ENCODE measurements around the gene AP3S1.
A peak's percentile ranks its signal among the peaks of the same experiment; 100 is the strongest.
"Not testable (repeated sequence)": the region's sequence is repeated elsewhere in the genome, so short reads cannot be mapped to it uniquely, and the experiment has no call there.

Gene AP3S1

GRCh38 chr5:115841382-115842088, at the start of gene AP3S1, which contains the start of gene ATG12:
Gene AP3S1 (plus strand): TSS chr5:115841935. CDS start chr5:115842038, 103 bp downstream.
Gene ATG12 (minus strand): TSS chr5:115841565. CDS start chr5:115841552, 13 bp downstream.
- peak; percentile 69 to 78 for DNase-seq (ENCODE audit: low read depth in 2 of 2, low spot score in 1 of 2)

- DNase-seq (ENCODE audit: low read depth in 2 of 2, low spot score in 1 of 2), result no peak
Observed at GRCh38 chr5:115795700-115796099, 46.0 kb upstream of the AP3S1 start.

GRCh38 chr5:115796656-115797055, 45.1 kb upstream of the AP3S1 start:
- DNase-seq (ENCODE audit: low read depth in 2 of 2, low spot score in 1 of 2), result no peak

GRCh38 chr5:115798252-115798651, 43.5 kb upstream of the AP3S1 start:
- no peak for DNase-seq (ENCODE audit: low read depth in 2 of 2, low spot score in 1 of 2)

GRCh38 chr5:115800108-115800507, 41.6 kb upstream of the AP3S1 start:
- DNase-seq (ENCODE audit: low read depth in 2 of 2, low spot score in 1 of 2), result no peak

GRCh38 chr5:115801152-115801551, 40.6 kb upstream of the AP3S1 start:
- no peak for DNase-seq (ENCODE audit: low read depth in 2 of 2, low spot score in 1 of 2)

- no peak for DNase-seq (ENCODE audit: low read depth in 2 of 2, low spot score in 1 of 2)
Observed at GRCh38 chr5:115801984-115802383, 39.8 kb upstream of the AP3S1 start.

GRCh38 chr5:115806986-115807653, 34.6 kb upstream of the AP3S1 start:
- no peak for DNase-seq (ENCODE audit: low read depth in 2 of 2, low spot score in 1 of 2)

GRCh38 chr5:115807654-115808052, 34.1 kb upstream of the AP3S1 start:
- DNase-seq (ENCODE audit: low read depth in 2 of 2, low spot score in 1 of 2), result no peak

GRCh38 chr5:115808066-115808465, 33.7 kb upstream of the AP3S1 start:
- DNase-seq (ENCODE audit: low read depth in 2 of 2, low spot score in 1 of 2), result not testable (repeated sequence)

GRCh38 chr5:115809946-115810345, 31.8 kb upstream of the AP3S1 start:
- DNase-seq (ENCODE audit: low read depth in 2 of 2, low spot score in 1 of 2), result no peak

- DNase-seq (ENCODE audit: low read depth in 2 of 2, low spot score in 1 of 2), result no peak
Observed at GRCh38 chr5:115810761-115811160, 31.0 kb upstream of the AP3S1 start.

GRCh38 chr5:115811406-115811805, 30.3 kb upstream of the AP3S1 start:
- DNase-seq (ENCODE audit: low read depth in 2 of 2, low spot score in 1 of 2), result no peak

- no peak for DNase-seq (ENCODE audit: low read depth in 2 of 2, low spot score in 1 of 2)
Observed at GRCh38 chr5:115812372-115812771, 29.4 kb upstream of the AP3S1 start.

- DNase-seq (ENCODE audit: low read depth in 2 of 2, low spot score in 1 of 2), result no peak
Observed at GRCh38 chr5:115813719-115814118, 28.0 kb upstream of the AP3S1 start.

GRCh38 chr5:115815006-115815692, 26.6 kb upstream of the AP3S1 start:
- no peak for DNase-seq (ENCODE audit: low read depth in 2 of 2, low spot score in 1 of 2)

- no peak for DNase-seq (ENCODE audit: low read depth in 2 of 2, low spot score in 1 of 2)
Observed at GRCh38 chr5:115815693-115816225, 26.0 kb upstream of the AP3S1 start.

- no peak for DNase-seq (ENCODE audit: low read depth in 2 of 2, low spot score in 1 of 2)
Observed at GRCh38 chr5:115816226-115817081, 25.3 kb upstream of the AP3S1 start, which contains the start of gene CDO1. Gene CDO1 (minus strand): TSS chr5:115816659. CDS start chr5:115816397, 262 bp downstream.

- DNase-seq (ENCODE audit: low read depth in 2 of 2, low spot score in 1 of 2), result no peak
Observed at GRCh38 chr5:115817386-115817785, 24.3 kb upstream of the AP3S1 start.

GRCh38 chr5:115818821-115819220, 22.9 kb upstream of the AP3S1 start:
- no peak for DNase-seq (ENCODE audit: low read depth in 2 of 2, low spot score in 1 of 2)

- no peak for DNase-seq (ENCODE audit: low read depth in 2 of 2, low spot score in 1 of 2)
Observed at GRCh38 chr5:115820846-115821245, 20.9 kb upstream of the AP3S1 start.
